GM12874 (cell line): ENCODE measurements around the gene LSAMP.

ENCODE experiments used
- TF ChIP-seq, protein P1 (sequence below): IDR thresholded peaks from 2 replicates; pipeline ENCODE4 v1.5.1; 2011; ENCODE audit warnings: low read depth, mild to moderate bottlenecking, control low read depth, low read length, moderate library complexity; ENCODE audit not compliant: insufficient read depth

LSAMP gene

DNA sequence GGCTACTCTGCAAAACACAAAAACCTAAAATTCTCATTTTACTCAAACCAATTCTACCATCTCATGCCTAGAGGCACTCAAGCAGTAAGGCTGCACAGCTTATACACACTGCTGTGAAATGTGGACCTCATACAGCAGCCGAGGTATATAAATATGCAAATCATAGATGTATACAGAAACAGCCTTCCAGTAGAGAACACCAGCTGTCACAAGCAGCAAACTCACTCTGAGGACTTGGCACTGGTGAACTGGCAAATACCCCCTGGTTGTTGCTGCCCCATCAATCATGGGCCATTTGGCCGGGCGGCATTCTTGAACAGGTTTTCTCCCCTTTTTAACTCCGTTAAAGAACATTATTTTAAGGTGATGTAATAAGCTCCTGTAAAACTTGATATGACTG, 378.0 kb downstream of the LSAMP start:
- TF ChIP-seq, protein P1, sequence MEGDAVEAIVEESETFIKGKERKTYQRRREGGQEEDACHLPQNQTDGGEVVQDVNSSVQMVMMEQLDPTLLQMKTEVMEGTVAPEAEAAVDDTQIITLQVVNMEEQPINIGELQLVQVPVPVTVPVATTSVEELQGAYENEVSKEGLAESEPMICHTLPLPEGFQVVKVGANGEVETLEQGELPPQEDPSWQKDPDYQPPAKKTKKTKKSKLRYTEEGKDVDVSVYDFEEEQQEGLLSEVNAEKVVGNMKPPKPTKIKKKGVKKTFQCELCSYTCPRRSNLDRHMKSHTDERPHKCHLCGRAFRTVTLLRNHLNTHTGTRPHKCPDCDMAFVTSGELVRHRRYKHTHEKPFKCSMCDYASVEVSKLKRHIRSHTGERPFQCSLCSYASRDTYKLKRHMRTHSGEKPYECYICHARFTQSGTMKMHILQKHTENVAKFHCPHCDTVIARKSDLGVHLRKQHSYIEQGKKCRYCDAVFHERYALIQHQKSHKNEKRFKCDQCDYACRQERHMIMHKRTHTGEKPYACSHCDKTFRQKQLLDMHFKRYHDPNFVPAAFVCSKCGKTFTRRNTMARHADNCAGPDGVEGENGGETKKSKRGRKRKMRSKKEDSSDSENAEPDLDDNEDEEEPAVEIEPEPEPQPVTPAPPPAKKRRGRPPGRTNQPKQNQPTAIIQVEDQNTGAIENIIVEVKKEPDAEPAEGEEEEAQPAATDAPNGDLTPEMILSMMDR: no peak

DNA sequence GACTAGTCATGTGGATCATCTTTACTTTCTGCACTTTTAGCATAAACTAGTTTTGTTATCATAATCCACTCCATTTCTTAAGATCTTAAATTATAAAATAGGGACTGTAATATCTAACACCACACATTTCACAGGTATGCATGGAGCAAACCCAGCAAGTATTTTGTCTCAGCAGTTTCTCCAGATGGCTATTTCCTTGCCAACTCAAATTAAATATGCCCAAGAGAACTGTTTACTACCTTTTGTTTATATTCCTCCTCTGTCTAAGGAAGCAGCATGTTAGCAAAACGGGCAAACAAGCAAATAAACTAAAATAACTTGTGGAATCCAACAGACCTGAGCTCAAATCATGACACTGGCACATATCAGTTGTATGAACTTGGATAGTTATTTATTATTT, 379.8 kb downstream of the LSAMP start:
- TF ChIP-seq, protein P1: no peak

DNA sequence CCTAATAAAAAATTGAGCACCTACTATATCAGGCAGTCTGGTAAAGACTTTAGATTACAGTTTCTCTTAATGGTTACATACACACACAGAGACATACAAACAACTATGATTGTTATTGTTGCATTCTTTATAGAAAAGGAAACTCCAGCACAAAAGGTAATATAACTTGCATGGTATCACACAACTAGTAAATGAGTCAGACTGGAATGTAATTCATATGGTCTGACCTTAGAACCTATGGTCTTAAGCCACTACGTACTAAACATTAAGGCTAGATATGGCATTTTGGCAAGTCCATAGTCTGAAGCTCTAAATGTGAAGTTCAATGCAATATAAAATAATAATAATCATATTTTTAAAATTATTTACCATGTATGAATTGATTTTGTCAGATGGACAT, 380.6 kb downstream of the LSAMP start:
- TF ChIP-seq, protein P1: no peak

DNA sequence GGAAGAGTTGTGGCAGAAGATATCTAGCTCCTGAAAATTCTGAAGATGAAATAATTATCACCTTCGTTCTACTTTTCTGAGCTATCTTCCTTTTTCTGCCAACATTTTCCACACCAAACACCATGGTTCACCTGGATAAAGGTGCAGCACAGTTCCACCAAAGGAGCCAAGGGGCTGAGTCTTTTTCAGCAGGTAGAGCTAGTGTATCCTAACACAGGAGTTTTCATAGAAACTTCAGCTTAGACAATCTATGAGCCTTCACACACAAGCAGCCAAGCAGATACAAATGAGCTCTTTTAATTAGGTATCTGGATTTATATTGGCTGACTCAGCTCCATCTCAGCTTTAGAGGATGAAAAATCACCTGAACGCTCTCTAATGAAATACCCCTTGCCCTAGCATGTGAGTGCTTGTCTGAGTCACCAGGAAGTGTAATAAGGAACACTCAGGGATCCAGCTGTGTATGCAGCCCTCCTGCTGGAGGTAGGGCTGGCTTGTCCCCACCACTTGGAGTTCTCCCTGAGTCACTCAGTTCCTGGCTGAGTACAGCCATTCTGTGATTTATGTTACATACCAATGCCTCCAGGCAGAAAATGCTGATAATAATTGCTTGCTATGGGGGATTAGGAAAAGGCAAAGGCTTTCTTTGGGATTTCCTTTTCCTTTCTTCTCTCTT, 385.7 kb downstream of the LSAMP start:
- TF ChIP-seq, protein P1: no peak

DNA sequence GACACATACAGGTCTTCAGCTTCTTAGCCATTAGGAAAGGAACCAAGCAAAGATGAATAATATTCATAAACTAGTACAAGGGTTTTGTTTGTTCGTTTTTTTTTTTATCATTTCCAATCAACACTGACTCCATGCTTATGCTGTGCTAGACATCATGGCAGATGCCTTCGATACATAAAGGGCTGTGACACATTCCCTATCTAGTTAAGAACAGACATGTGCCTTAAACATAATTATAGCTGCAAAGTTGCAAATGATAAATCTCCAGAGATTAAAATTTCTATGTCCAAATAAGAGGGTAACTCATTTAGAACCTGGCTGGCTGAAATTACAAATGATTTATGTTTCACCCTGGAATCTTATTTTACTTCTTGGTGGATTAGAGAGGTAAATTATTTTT, 386.4 kb downstream of the LSAMP start:
- TF ChIP-seq, protein P1: no peak

DNA sequence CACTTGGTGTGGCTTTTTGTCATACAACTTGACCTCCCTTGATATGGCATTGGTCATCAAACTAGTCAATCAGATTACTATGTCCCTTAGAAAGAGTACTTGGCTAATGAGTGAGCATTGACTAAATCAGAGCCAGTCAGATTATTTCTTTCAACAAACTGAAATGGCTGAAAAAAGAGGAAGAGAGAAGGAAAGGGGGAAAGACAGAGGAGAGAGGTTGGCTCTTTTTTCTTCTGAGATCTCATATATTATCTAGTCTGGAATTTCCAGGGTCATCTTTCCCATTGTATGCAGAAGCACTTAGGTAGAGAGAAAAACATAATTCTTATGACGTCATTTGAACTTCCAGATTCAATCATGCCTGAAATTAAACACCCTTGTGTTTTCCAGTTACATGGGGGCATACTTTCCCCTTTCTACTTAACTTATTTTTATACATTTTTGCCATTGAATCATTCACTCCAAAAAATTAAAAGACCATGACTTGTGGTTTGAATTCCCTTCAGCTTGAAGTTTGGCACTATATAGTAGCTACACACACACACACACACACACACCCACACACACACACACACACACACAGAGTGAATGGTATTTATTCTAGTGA, 387.8 kb downstream of the LSAMP start:
- TF ChIP-seq, protein P1: no peak

DNA sequence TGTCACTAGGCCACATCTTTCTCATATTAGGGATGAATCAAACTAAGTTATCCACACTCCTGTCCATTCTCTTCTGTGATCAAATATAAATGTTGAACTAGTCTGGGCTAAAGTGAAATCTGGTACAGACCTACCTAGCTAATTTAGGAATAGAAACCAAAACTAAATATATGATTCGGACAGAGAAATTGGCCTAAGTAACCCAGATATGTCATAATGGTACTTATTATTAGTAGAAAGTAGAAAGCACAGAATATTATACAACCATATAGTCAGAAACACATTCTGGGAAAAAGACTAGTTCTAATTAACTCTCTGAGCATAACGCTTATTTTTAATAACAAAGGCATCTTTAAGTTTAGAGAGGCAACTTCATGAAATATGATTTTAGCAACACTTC, 389.0 kb downstream of the LSAMP start:
- TF ChIP-seq, protein P1: no peak
